GM12874 (cell line): Measurements from ENCODE around the gene DHRS3.

ENCODE experiments used
- TF ChIP-seq, protein P1 (sequence below): IDR thresholded peaks from 2 replicates; pipeline ENCODE4 v1.5.1; 2011; ENCODE audit warnings: low read depth, mild to moderate bottlenecking, control low read depth, low read length, moderate library complexity; ENCODE audit not compliant: insufficient read depth

Gene DHRS3

DNA sequence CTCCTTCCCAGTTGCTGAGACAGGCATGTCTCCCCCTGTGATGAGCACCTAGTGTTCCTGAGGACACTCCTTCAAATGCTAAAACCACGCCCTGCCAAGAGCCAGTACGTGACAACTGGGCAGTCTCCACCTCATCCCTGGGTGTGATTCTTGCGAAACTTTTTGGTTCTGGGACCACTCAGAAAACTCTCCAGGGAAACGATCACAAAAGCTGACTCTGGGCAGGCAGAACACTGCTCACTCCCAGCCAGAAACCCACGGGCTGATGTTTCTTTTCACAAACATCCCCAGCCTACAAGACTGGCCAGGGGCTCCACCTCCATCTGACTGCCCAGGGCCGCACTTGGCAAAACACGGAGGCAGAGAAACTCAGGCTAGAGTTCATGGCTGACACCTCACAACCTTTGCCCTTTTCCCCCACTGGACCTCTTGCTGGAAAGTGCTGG lies 24.4 kb downstream of the DHRS3 start:
- TF ChIP-seq, protein P1, sequence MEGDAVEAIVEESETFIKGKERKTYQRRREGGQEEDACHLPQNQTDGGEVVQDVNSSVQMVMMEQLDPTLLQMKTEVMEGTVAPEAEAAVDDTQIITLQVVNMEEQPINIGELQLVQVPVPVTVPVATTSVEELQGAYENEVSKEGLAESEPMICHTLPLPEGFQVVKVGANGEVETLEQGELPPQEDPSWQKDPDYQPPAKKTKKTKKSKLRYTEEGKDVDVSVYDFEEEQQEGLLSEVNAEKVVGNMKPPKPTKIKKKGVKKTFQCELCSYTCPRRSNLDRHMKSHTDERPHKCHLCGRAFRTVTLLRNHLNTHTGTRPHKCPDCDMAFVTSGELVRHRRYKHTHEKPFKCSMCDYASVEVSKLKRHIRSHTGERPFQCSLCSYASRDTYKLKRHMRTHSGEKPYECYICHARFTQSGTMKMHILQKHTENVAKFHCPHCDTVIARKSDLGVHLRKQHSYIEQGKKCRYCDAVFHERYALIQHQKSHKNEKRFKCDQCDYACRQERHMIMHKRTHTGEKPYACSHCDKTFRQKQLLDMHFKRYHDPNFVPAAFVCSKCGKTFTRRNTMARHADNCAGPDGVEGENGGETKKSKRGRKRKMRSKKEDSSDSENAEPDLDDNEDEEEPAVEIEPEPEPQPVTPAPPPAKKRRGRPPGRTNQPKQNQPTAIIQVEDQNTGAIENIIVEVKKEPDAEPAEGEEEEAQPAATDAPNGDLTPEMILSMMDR, result no peak

GRCh38 chr1:12592496-12592895 lies 25.5 kb downstream of the DHRS3 start:
- TF ChIP-seq, protein P1, result no peak

DNA sequence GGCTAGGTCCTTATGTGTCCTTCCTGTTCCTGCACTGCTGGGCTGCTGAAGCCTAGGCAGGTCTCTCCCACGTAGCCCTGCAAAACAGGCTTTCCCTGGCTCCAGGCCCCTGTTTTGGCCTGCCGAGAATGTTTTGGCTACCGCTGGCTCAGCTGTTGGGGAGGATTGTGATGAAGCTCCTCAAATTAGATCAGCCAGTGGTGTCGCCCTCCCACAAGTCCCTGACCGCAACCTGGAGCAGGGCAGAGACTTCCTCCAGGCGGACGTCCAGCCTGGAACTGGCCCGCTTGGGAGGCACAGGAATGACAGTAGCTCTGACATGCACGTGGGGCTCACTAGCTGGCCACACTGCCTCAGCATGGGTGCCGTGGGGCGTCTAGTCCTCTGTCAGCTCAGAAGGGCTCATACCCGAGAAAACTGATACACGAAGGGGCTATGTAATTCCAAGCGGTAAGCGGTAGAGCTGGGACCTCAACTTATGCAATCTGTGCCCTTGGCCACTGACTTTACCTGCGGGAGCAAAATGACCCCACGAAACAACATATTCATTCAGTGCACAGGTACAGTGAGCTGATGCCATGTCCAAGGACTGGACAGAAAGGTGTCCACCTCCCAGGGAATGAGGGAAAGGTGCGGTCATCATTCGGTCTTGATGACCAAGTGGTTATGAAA lies 26.6 kb downstream of the DHRS3 start:
- TF ChIP-seq, protein P1, result no peak

DNA sequence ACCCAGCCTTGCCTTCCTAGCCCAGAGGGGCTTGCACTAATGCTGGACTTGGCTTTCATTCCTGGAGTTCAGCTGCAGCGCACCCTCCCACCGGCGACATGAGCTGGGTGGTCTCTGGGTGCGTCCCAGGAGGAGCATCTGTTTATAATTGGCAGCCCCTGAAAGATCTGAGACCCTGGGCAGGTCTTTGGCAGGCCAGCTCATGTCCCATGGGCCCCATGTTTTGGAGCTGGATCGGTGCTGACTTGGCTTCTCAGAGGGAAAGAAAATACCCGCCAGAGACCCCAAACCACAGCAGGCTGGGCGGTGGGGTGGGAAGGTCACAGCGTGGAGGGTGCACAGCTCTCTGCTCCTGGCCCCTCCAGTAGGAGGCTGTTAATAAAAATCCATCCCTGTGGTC lies 29.3 kb downstream of the DHRS3 start:
- TF ChIP-seq, protein P1, result no peak

- TF ChIP-seq, protein P1, result no peak
Measured at GRCh38 chr1:12587981-12588640, 29.9 kb downstream of the DHRS3 start.

GRCh38 chr1:12585951-12586942 lies 31.8 kb downstream of the DHRS3 start:
- TF ChIP-seq, protein P1, result no peak

GRCh38 chr1:12585536-12585935 lies 32.5 kb downstream of the DHRS3 start:
- TF ChIP-seq, protein P1, result no peak
